HepG2 (cell line): ENCODE measurements around the gene ABCB6. TPM values are rescaled to one million over a fixed set of nuclear protein-coding genes. Genes with fewer than 3 reads are reported as not detected.

Experiments used
- CBFB ChIP-seq: sonication (generic); formaldehyde crosslinking; IDR thresholded peaks from 2 replicates; pipeline ENCODE4 v1.4.0; 2020; ENCODE audit warnings: missing genetic modification reagents
- DDIT3 ChIP-seq: sonication (generic); formaldehyde crosslinking; IDR thresholded peaks from 2 replicates; pipeline ENCODE4 v1.4.0; 2020; ENCODE audit warnings: mild to moderate bottlenecking, missing genetic modification reagents
- FOSL1 ChIP-seq: sonication (generic); formaldehyde crosslinking; IDR thresholded peaks from 2 replicates; pipeline ENCODE4 v1.9.0; 2021; ENCODE audit warnings: missing genetic modification reagents, borderline replicate concordance
- GLMP ChIP-seq: sonication (generic); formaldehyde crosslinking; IDR thresholded peaks from 2 replicates; pipeline ENCODE4 v1.9.0; 2021; ENCODE audit warnings: missing genetic modification reagents, mild to moderate bottlenecking, borderline replicate concordance
- HNF4G ChIP-seq, 2 experiments: sonication (generic) in 1 of 2; formaldehyde crosslinking in 1 of 2; IDR thresholded peaks; 2 replicates each; pipeline versions ENCODE4 v1.4.0 to v1.6.1; 2011 to 2020; ENCODE audit warnings: borderline replicate concordance in 2 of 2, low read depth in 2 of 2, mild to moderate bottlenecking in 2 of 2, low read length in 1 of 2, missing genetic modification reagents in 1 of 2, moderate library complexity in 1 of 2
- NFRKB ChIP-seq: fragments of 450-650 bp; IDR thresholded peaks from 2 replicates; pipeline ENCODE4 v1.6.1; 2017
- POLR2AphosphoS5 ChIP-seq: IDR thresholded peaks from 2 replicates; pipeline ENCODE4 v1.6.1; 2012; ENCODE audit warnings: low read depth, low read length
- SIN3B ChIP-seq: fragments of 150-350 bp; IDR thresholded peaks from 2 replicates; pipeline ENCODE4 v1.6.1; 2014; ENCODE audit warnings: low read length
- TBX2 ChIP-seq: sonication (generic); formaldehyde crosslinking; IDR thresholded peaks from 2 replicates; pipeline ENCODE4 v1.5.0; 2020; ENCODE audit warnings: missing genetic modification reagents, mild to moderate bottlenecking, borderline replicate concordance
- ZBTB21 ChIP-seq: sonication (generic); formaldehyde crosslinking; IDR thresholded peaks from 2 replicates; pipeline ENCODE4 v1.4.0; 2020; ENCODE audit warnings: missing genetic modification reagents
- ZFAT ChIP-seq: sonication (generic); formaldehyde crosslinking; conservative IDR thresholded peaks from 2 replicates; pipeline ENCODE4 v1.8.1; 2023; ENCODE audit warnings: missing genetic modification reagents, inconsistent platforms
- ZFP36L1 ChIP-seq: sonication (generic); formaldehyde crosslinking; IDR thresholded peaks from 2 replicates; pipeline ENCODE4 v1.8.0; 2022; ENCODE audit warnings: mild to moderate bottlenecking, missing genetic modification reagents, moderate library complexity
- ZNF281 ChIP-seq: sonication (generic); formaldehyde crosslinking; IDR thresholded peaks from 2 replicates; pipeline ENCODE4 v1.4.0; 2020; ENCODE audit warnings: missing genetic modification reagents, borderline replicate concordance
- ZNF326 ChIP-seq: sonication (generic); formaldehyde crosslinking; IDR thresholded peaks from 2 replicates; pipeline ENCODE4 v1.4.0; 2020; ENCODE audit warnings: missing genetic modification reagents, borderline replicate concordance
- ZNF687 ChIP-seq: sonication (generic); formaldehyde crosslinking; IDR thresholded peaks from 2 replicates; pipeline ENCODE4 v1.5.1; 2020; ENCODE audit warnings: mild to moderate bottlenecking, missing genetic modification reagents, moderate library complexity
- ZNF691 ChIP-seq: sonication (generic); formaldehyde crosslinking; IDR thresholded peaks from 2 replicates; pipeline ENCODE4 v1.4.0; 2020; ENCODE audit warnings: missing genetic modification reagents, low read depth, mild to moderate bottlenecking, borderline replicate concordance
- ZSCAN5A ChIP-seq: sonication (generic); formaldehyde crosslinking; IDR thresholded peaks from 2 replicates; pipeline ENCODE4 v1.8.0; 2022; ENCODE audit warnings: mild to moderate bottlenecking, missing genetic modification reagents, borderline replicate concordance
- polyA plus RNA-seq, 8 experiments: library from polyadenylated mRNA; depleted of rRNA in 3 of 8; stranded (reverse) in 7 of 8; unstranded in 1 of 8; fragments of >200 nt; fragmentation: Illumina TruSeq in 4 of 8; extraction: Trizol in 4 of 8; gene quantifications; 2 replicates each; pipeline versions ENCODE4 v1.2.1 to v1.2.3, GENCODE V29; 2011 to 2016; ENCODE audit warnings: low read depth in 4 of 8, missing spikeins in 1 of 8, mixed read lengths in 1 of 8; ENCODE audit not compliant: insufficient read depth in 1 of 8
- total RNA-seq, 5 experiments: library from RNA; depleted of rRNA; stranded (reverse); fragments of >200 nt; fragmentation: Illumina TruSeq; extraction: Trizol; gene quantifications; 2 replicates each; pipeline ENCODE4 v1.2.3, GENCODE V29; 2016; ENCODE audit warnings: low read depth in 1 of 5

Gene ABCB6
- total and polyA plus RNA-seq, 2 of the 13 experiments (the other 11 are each of a cell fraction or from before 2014, with no cell fraction given) = 91.1 to 137 TPM

GRCh38 chr2:219176818-219177551 lies 41.8 kb downstream of the ABCB6 start, which contains the start of gene CNPPD1 (continued):
- TF ChIP-seq ZNF691 (CRISPR knock-in tag) (peak; percentile 88), CBFB (CRISPR knock-in tag) (peak; percentile 90), TBX2 (CRISPR knock-in tag) (peak; percentile 99), DDIT3 (CRISPR knock-in tag) (no peak), NFRKB (no peak), ZSCAN5A (CRISPR knock-in tag) (no peak), SIN3B (0 out of 2 replicates have a peak, but pooled peaks have one; percentile 35), ZBTB21 (CRISPR knock-in tag) (no peak), ZNF326 (CRISPR knock-in tag) (no peak), GLMP (CRISPR knock-in tag) (no peak), HNF4G (IDR thresholded peaks at IDR 0.05; ENCODE audit: borderline replicate concordance, low read depth, low read length) (no peak), HNF4G (CRISPR knock-in tag; IDR thresholded peaks at IDR 0.05; ENCODE audit: borderline replicate concordance, low read depth) (peak; percentile 89), ZNF281 (CRISPR knock-in tag) (peak; percentile 74; the same call in 1 of the 2 replicates), ZNF687 (CRISPR knock-in tag) (peak; percentile 99), ZFP36L1 (CRISPR knock-in tag) (peak; percentile 92; the same call in 1 of the 2 replicates), FOSL1 (CRISPR knock-in tag) (no peak; the same call in 1 of the 2 replicates), POLR2AphosphoS5 (peak; percentile 92), ZFAT (CRISPR knock-in tag) (0 out of 2 replicates have a peak, but pooled peaks have one; percentile 55)
